ENCODE measurements around the gene ZNF570.

- TF ChIP-seq CTCF (IDR thresholded peaks at IDR 0.05; ENCODE audit: low read depth, low read length): no peak
- TF ChIP-seq POLR2A (IDR thresholded peaks at IDR 0.05; ENCODE audit: extremely low read depth, insufficient read length): no peak
Measured at GRCh38 chr19:37505958-37506386, 36.8 kb downstream of the ZNF570 start.
